Thyroid gland (tissue), 4 donors: ENCODE data around the gene ACSF3. TPM values are rescaled to one million over a fixed set of nuclear protein-coding genes. Genes with fewer than 3 reads are reported as not detected.

ENCODE experiments used
- DNase-seq, 2 donors: peaks; one replicate each; pipeline ENCODE4 v3.0.0-alpha.2; 2019
- H3K27ac ChIP-seq, 3 donors: fragments of 200-600 bp; sonication (generic); 1 replicate in 2 of 3; 2 replicates in 1 of 3; pipeline ENCODE4 v1.5.1; 2016 to 2019; ENCODE audit warnings: mild to moderate bottlenecking in 1 of 3, moderate library complexity in 1 of 3
- H3K27me3 ChIP-seq: fragments of 200-600 bp; sonication (generic); one replicate; pipeline ENCODE4 v1.5.1; 2019
- H3K36me3 ChIP-seq, 2 donors: fragments of 200-600 bp; sonication (generic); one replicate each; pipeline ENCODE4 v1.5.1; 2016 to 2019
- H3K4me1 ChIP-seq, 2 donors: fragments of 200-600 bp; sonication (generic); one replicate each; pipeline ENCODE4 v1.5.1; 2017 to 2019
- H3K4me3 ChIP-seq, 3 donors: fragments of 200-600 bp; sonication (generic); replicated peaks in 1 of 3; 1 replicate in 2 of 3; 2 replicates in 1 of 3; pipeline ENCODE4 v1.5.1; 2016; ENCODE audit warnings: mild to moderate bottlenecking in 1 of 3
- H3K9me3 ChIP-seq: fragments of 200-600 bp; sonication (generic); one replicate; pipeline ENCODE4 v1.5.1; 2017
- POLR2A ChIP-seq, 2 donors: fragments of 450-650 bp; IDR thresholded peaks; one replicate each; pipeline ENCODE4 v1.6.1; 2017; ENCODE audit warnings: antibody characterized with exemption in 2 of 2, mild to moderate bottlenecking in 2 of 2, moderate library complexity in 1 of 2
- WGBS, 2 donors: methylation state at CpG; one replicate each; pipeline ENCODE4 v1.1.5; 2017; 5-methylcytosine and 5-hydroxymethylcytosine counted together
- intact Hi-C: fragments of 100-400 bp; cut with DNase I; formaldehyde crosslinking; loops from one replicate; pipeline ENCODE4 v1.15.1; 2023
- total RNA-seq, 4 donors: library from RNA; depleted of rRNA; stranded (reverse); fragments of >200 nt; gene quantifications; one replicate each; pipeline ENCODE4 v1.2.3, GENCODE V29; 2016
- TF ChIP-seq, protein P1 (sequence below), 6 experiments: fragments of 200-600 bp in 3 of 6; fragments of 450-650 bp in 3 of 6; sonication (generic) in 3 of 6; IDR thresholded peaks; one replicate each; pipeline ENCODE4 v1.5.1; 2016 to 2019; ENCODE audit warnings: antibody characterized with exemption in 6 of 6, mild to moderate bottlenecking in 2 of 6, inconsistent platforms in 1 of 6, moderate library complexity in 1 of 6

ACSF3 gene
- total RNA-seq, 4 donors from 2014 or later, result 30.1 to 51.2 (median 33.4) TPM

DNA sequence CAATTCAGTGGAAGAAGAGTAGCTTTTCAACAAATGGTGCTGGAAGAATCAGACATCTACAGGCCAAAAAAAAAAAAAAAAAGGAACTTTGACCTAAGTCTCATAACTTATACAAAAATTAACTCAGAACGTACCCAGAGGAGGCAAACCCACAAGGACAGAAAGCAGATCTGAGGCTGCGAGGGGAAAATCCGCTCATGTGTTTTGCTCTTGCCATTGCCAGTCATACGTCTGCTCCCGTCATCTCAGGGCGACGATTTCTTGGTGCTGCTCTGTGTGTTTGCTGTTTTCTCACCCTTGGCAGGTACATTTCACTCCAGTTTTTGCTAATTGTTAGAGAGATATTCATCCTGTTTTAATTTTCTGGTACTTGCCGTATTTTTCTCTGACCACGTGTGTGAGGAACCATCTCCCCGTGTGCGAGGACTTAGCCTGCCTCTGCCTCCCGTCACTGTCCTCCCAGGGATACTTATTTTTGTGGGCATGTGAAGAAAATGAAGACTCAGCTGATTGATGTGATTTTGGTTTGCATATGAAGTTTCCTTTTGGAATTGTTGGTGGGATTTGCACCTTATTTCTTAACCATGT, 33.4 kb upstream of the ACSF3 start:
- Histone ChIP-seq H3K36me3 (no peaks in the 10 kb centered on the region), H3K27me3 (no peaks in the 10 kb centered on the region), H3K4me1 (no peaks in the 10 kb centered on the region), H3K4me3 (no peak overlapping the region), H3K27ac (no peak overlapping the region), H3K9me3 (no peaks in the 10 kb centered on the region)
- intact Hi-C loops, result no loop called here
- no peak for TF ChIP-seq POLR2A (IDR thresholded peaks at IDR 0.05)
- TF ChIP-seq, protein P1, sequence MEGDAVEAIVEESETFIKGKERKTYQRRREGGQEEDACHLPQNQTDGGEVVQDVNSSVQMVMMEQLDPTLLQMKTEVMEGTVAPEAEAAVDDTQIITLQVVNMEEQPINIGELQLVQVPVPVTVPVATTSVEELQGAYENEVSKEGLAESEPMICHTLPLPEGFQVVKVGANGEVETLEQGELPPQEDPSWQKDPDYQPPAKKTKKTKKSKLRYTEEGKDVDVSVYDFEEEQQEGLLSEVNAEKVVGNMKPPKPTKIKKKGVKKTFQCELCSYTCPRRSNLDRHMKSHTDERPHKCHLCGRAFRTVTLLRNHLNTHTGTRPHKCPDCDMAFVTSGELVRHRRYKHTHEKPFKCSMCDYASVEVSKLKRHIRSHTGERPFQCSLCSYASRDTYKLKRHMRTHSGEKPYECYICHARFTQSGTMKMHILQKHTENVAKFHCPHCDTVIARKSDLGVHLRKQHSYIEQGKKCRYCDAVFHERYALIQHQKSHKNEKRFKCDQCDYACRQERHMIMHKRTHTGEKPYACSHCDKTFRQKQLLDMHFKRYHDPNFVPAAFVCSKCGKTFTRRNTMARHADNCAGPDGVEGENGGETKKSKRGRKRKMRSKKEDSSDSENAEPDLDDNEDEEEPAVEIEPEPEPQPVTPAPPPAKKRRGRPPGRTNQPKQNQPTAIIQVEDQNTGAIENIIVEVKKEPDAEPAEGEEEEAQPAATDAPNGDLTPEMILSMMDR (IDR thresholded peaks at IDR 0.05), result no peak
- DNase-seq, result no peak
- WGBS, 2 donors, result 71 to 78% methylated on average over 12 of the region's 12 CpGs

DNA sequence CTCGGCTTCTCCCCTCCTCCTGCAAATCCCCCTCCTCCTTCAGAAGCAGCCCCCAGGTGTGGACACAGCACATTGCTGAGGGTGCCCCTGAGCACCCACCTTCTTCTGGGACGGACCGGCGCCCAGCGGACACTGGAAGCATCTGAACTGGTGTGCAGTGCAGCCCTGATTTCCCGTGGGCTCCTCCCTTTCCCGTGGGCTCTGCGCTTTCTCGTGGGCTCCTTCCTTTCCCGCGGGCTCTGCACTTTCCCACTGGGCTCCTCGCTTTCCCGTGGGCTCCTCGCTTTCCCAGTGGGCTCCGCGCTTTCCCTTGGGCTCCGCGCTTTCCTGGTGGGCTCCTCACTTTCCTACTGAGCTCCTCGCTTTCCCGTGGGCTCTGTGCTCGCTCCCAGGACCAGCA, 32.6 kb upstream of the ACSF3 start:
- no peak for DNase-seq
- intact Hi-C loops, result no loop called here
- Histone ChIP-seq H3K36me3 (no peaks in the 10 kb centered on the region), H3K9me3 (no peaks in the 10 kb centered on the region), H3K27me3 (no peaks in the 10 kb centered on the region), H3K4me3 (no peak overlapping the region), H3K4me1 (no peaks in the 10 kb centered on the region), H3K27ac (no peak overlapping the region)
- 80% methylated on average over 21 of the region's 21 CpGs for WGBS, 2 donors
- TF ChIP-seq, protein P1 (IDR thresholded peaks at IDR 0.05), result no peak
- TF ChIP-seq POLR2A (IDR thresholded peaks at IDR 0.05), result no peak

DNA sequence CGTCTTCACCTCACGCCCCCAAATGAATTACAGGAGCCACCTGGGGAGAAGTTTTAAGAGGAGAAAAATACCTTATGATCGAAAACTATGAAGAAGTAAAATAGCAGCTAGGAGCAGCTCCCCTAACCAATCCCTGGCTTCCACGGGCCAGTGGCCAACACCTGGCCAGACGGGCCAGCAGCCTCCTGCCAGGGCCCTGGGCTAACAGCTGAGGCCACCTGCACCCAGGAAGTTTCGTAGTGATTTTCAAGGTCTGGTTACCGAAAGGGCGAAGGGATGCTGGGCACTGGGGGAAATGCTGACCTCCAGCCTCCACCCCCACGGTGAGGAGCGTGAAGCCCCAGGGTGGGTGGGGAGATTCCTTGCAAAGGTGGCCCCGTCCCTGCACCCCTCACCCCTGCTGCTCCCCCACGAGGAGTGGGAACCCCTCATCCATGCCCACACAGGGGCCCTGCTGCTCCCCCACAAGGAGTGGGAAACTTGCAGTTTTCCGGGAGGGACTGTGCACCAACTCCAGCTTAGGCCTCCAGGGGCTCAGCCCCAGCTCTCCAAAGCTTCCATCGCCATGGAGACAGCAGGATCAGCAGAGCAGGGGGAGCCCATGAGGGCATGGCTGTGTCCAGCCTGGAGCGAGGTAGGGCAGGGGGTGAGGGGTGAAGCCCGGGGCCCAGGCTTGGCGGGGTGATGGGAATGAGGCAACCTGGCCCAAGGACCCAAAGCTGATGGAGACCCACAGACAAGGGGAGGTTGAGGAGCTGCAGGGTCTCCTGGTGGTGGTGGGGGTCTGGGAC, 31.9 kb upstream of the ACSF3 start:
- DNase-seq, result no peak
- Histone ChIP-seq H3K36me3 (no peaks in the 10 kb centered on the region), H3K9me3 (no peaks in the 10 kb centered on the region), H3K4me1 (no peaks in the 10 kb centered on the region), H3K27ac (no peak overlapping the region), H3K4me3 (no peak overlapping the region), H3K27me3 (no peaks in the 10 kb centered on the region)
- intact Hi-C loops, result no loop called here
- TF ChIP-seq, protein P1 (IDR thresholded peaks at IDR 0.05), result no peak
- TF ChIP-seq POLR2A (IDR thresholded peaks at IDR 0.05), result no peak
- 60 to 72% methylated on average over 14 to 15 of the region's 17 CpGs for WGBS, 2 donors

DNA sequence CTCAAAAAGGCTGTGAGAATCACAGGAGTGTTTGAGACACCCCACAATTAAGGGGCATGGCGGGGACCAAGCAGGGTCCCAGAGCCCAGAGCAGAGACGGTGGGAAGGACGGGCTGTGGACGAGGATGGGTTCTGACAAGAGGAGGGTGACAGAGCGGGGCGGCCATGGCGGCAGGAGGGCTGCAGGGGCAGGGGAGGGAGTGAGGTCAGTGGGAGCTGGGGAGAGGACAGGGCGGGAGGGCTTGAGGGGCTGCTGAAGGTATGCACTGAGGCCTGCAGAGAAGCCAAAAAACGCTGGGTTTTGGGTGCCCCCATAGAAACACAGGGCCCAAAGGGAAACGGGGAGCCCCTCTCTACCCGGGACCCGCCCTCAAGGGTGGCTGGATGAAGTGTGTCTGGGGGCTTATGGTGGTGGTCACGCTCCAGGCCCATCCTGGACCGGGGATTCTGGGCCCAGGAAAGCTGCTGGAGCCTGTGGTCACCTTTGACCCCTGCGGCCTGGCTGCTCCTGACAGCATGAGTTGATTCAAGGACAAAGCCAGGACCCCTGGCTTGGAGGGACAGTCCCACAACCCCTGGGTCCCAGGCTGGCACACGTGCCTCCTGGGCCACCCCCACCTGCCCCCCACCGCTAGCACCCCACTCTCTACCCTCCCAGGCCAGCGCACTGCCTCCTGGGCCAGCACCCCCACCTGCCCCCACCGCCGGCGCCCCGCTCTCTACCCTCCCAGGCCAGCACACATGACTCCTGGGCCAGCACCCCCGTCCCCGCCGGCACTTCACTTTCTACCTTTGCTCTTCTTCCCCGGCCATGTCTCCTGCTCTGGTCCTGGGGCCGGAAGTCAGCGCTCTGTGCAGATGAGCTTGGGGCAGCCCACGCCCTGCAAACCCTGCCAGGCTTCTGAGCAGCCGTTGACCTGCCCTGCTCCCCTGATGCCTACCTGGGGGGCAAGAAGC, 31.0 kb upstream of the ACSF3 start:
- Histone ChIP-seq H3K27ac (no peak overlapping the region), H3K4me3 (no peak overlapping the region), H3K9me3 (no peaks in the 10 kb centered on the region), H3K36me3 (no peaks in the 10 kb centered on the region), H3K27me3 (no peaks in the 10 kb centered on the region), H3K4me1 (no peaks in the 10 kb centered on the region)
- WGBS, 2 donors, result 86 to 88% methylated on average over 25 to 26 of the region's 30 CpGs
- no peak for DNase-seq
- intact Hi-C loops, result no loop called here
- no peak for TF ChIP-seq POLR2A (IDR thresholded peaks at IDR 0.05)
- TF ChIP-seq, protein P1 (IDR thresholded peaks at IDR 0.05), result no peak
